IPS DF 6.9 (cell line): Measurements from ENCODE around the gene CD81.
A peak's percentile ranks its signal among the peaks of the same experiment; 100 is the strongest.

Source experiments
- DNase-seq: peaks from one replicate; pipeline ENCODE4 v3.0.0-alpha.2; 2013; ENCODE audit warnings: low read depth, low spot score
- H3K27ac ChIP-seq: one replicate; pipeline ENCODE4 v1.5.1; 2013; ENCODE audit warnings: low read length, control low read depth
- H3K27me3 ChIP-seq: 2 replicates; pipeline ENCODE4 v1.6.1; 2013; ENCODE audit warnings: mild to moderate bottlenecking, low read length; ENCODE audit not compliant: control insufficient read depth, insufficient read depth
- H3K36me3 ChIP-seq: 2 replicates; pipeline ENCODE4 v1.6.1; 2013; ENCODE audit warnings: low read length; ENCODE audit not compliant: control insufficient read depth, insufficient read depth
- H3K4me1 ChIP-seq: 2 replicates; pipeline ENCODE4 v1.6.1; 2013; ENCODE audit warnings: low read length; ENCODE audit not compliant: control insufficient read depth, insufficient read depth
- H3K4me3 ChIP-seq: 2 replicates; pipeline ENCODE4 v1.5.1; 2013; ENCODE audit warnings: mild to moderate bottlenecking, low read length
- H3K9me3 ChIP-seq: 2 replicates; pipeline ENCODE4 v1.6.1; 2013; ENCODE audit warnings: low read length, inconsistent platforms; ENCODE audit not compliant: control insufficient read depth, insufficient read depth
- WGBS: extraction: QIAGEN DNeasy Blood & Tissue Kit; methylation state at CpG from one replicate; pipeline ENCODE4 v1.1.7; 2013; ENCODE audit warnings: mixed read lengths, missing lambda C conversion rate; ENCODE audit not compliant: insufficient read length, insufficient coverage; 5-methylcytosine and 5-hydroxymethylcytosine counted together

CD81 gene

GRCh38 chr11:2415171-2415570 lies 38.1 kb downstream of the CD81 start:
- Histone ChIP-seq H3K9me3 (no peaks in the 10 kb centered on the region), H3K27me3 (no peaks in the 10 kb centered on the region), H3K4me3 (no peak overlapping the region), H3K36me3 (no peaks in the 10 kb centered on the region), H3K27ac (no peak overlapping the region), H3K4me1 (no peaks in the 10 kb centered on the region)
- no peak for DNase-seq
- WGBS, result no CpG with 5 or more reads among the region's 28 CpGs

GRCh38 chr11:2415601-2416380 lies 38.7 kb downstream of the CD81 start:
- H3K36me3 ChIP-seq, result no peaks in the 10 kb centered on the region
- DNase-seq, result no peak
- no peaks in the 10 kb centered on the region for H3K9me3 ChIP-seq
- 0 out of 2 replicates have a peak, but pooled peaks cover under 1% of the 10 kb centered on the region for H3K4me1 ChIP-seq
- H3K27ac ChIP-seq, result no peak overlapping the region
- no peaks in the 10 kb centered on the region for H3K27me3 ChIP-seq
- WGBS, result no CpG with 5 or more reads among the region's 34 CpGs
- no peak overlapping the region for H3K4me3 ChIP-seq

GRCh38 chr11:2416765-2417164 lies 39.7 kb downstream of the CD81 start:
- H3K4me1 ChIP-seq, result 0 out of 2 replicates have a peak, but pooled peaks cover 1% of the 10 kb centered on the region
- H3K4me3 ChIP-seq, result no peak overlapping the region
- H3K27me3 ChIP-seq, result no peaks in the 10 kb centered on the region
- no peak overlapping the region for H3K27ac ChIP-seq
- no peak for DNase-seq
- H3K36me3 ChIP-seq, result no peaks in the 10 kb centered on the region
- no CpG with 5 or more reads among the region's 18 CpGs for WGBS
- no peaks in the 10 kb centered on the region for H3K9me3 ChIP-seq

GRCh38 chr11:2417856-2418692 lies 41.0 kb downstream of the CD81 start:
- no CpG with 5 or more reads among the region's 30 CpGs for WGBS
- Histone ChIP-seq H3K27ac (no peak overlapping the region), H3K27me3 (no peaks in the 10 kb centered on the region), H3K4me3 (no peak overlapping the region), H3K9me3 (no peaks in the 10 kb centered on the region), H3K4me1 (0 out of 2 replicates have a peak, but pooled peaks cover 1% of the 10 kb centered on the region), H3K36me3 (no peaks in the 10 kb centered on the region)
- DNase-seq, result no peak

GRCh38 chr11:2418693-2419360 lies 41.7 kb downstream of the CD81 start:
- no peak overlapping the region for H3K27ac ChIP-seq
- no peak for DNase-seq
- no peaks in the 10 kb centered on the region for H3K9me3 ChIP-seq
- H3K4me1 ChIP-seq, result 0 out of 2 replicates have a peak, but pooled peaks cover 1% of the 10 kb centered on the region
- no peak overlapping the region for H3K4me3 ChIP-seq
- no peaks in the 10 kb centered on the region for H3K36me3 ChIP-seq
- no CpG with 5 or more reads among the region's 21 CpGs for WGBS
- H3K27me3 ChIP-seq, result no peaks in the 10 kb centered on the region

GRCh38 chr11:2419638-2420501 lies 42.8 kb downstream of the CD81 start:
- DNase-seq, result peak; percentile 60
- H3K36me3 ChIP-seq, result no peaks in the 10 kb centered on the region
- no peak overlapping the region for H3K27ac ChIP-seq
- WGBS, result no CpG with 5 or more reads among the region's 36 CpGs
- H3K9me3 ChIP-seq, result no peaks in the 10 kb centered on the region
- no peak overlapping the region for H3K4me3 ChIP-seq
- H3K27me3 ChIP-seq, result no peaks in the 10 kb centered on the region
- H3K4me1 ChIP-seq, result 0 out of 2 replicates have a peak, but pooled peaks cover 1% of the 10 kb centered on the region

GRCh38 chr11:2420502-2421225 lies 43.6 kb downstream of the CD81 start:
- WGBS, result no CpG with 5 or more reads among the region's 44 CpGs
- peak; percentile 68 for DNase-seq
- no peaks in the 10 kb centered on the region for H3K9me3 ChIP-seq
- H3K4me3 ChIP-seq, result no peak overlapping the region
- no peaks in the 10 kb centered on the region for H3K27me3 ChIP-seq
- 0 out of 2 replicates have a peak, but pooled peaks cover 1% of the 10 kb centered on the region for H3K4me1 ChIP-seq
- no peak overlapping the region for H3K27ac ChIP-seq
- H3K36me3 ChIP-seq, result no peaks in the 10 kb centered on the region

GRCh38 chr11:2421226-2421994 lies 44.3 kb downstream of the CD81 start:
- Histone ChIP-seq H3K36me3 (no peaks in the 10 kb centered on the region), H3K27me3 (no peaks in the 10 kb centered on the region), H3K4me3 (no peak overlapping the region), H3K27ac (no peak overlapping the region), H3K4me1 (0 out of 2 replicates have a peak, but pooled peaks cover 1% of the 10 kb centered on the region), H3K9me3 (no peaks in the 10 kb centered on the region)
- no CpG with 5 or more reads among the region's 19 CpGs for WGBS
- DNase-seq, result no peak

- H3K9me3 ChIP-seq, result no peaks in the 10 kb centered on the region
- H3K27me3 ChIP-seq, result no peaks in the 10 kb centered on the region
- no peak overlapping the region for H3K27ac ChIP-seq
- H3K4me3 ChIP-seq, result no peak overlapping the region
- no peaks in the 10 kb centered on the region for H3K36me3 ChIP-seq
- 0 out of 2 replicates have a peak, but pooled peaks cover 1% of the 10 kb centered on the region for H3K4me1 ChIP-seq
- no peak for DNase-seq
- WGBS, result no CpG with 5 or more reads among the region's 17 CpGs
Measured at GRCh38 chr11:2421996-2422395, 44.9 kb downstream of the CD81 start.
